HEK293 (cell line): ENCODE results near the gene GGN.

ENCODE experiments used
- GLI2 ChIP-seq: fragments of 450-650 bp; formaldehyde crosslinking; IDR thresholded peaks from 2 replicates; pipeline ENCODE4; 2017; ENCODE audit warnings: missing biosample characterization, missing genetic modification characterization, low read depth, borderline replicate concordance
- KLF1 ChIP-seq: fragments of 450-650 bp; formaldehyde crosslinking; IDR thresholded peaks from 2 replicates; pipeline ENCODE4 v1.5.1; 2016; ENCODE audit warnings: missing biosample characterization, missing genetic modification characterization
- KLF9 ChIP-seq: fragments of 450-650 bp; formaldehyde crosslinking; IDR thresholded peaks from 2 replicates; pipeline ENCODE4 v1.5.1; 2016; ENCODE audit warnings: missing biosample characterization, missing genetic modification characterization, low read depth
- MEIS1 ChIP-seq: sonication (generic); formaldehyde crosslinking; IDR thresholded peaks from 2 replicates; pipeline ENCODE4 v1.8.1; 2022; ENCODE audit warnings: missing genetic modification reagents, mild to moderate bottlenecking, borderline replicate concordance
- SCRT1 ChIP-seq: fragments of 450-650 bp; formaldehyde crosslinking; IDR thresholded peaks from 2 replicates; pipeline ENCODE4 v1.5.1; 2016; ENCODE audit warnings: missing biosample characterization, missing genetic modification characterization, borderline replicate concordance
- SCRT2 ChIP-seq: fragments of 450-650 bp; formaldehyde crosslinking; IDR thresholded peaks from 2 replicates; pipeline ENCODE4 v1.5.1; 2016; ENCODE audit warnings: missing biosample characterization, missing genetic modification characterization
- SP2 ChIP-seq: fragments of 450-650 bp; formaldehyde crosslinking; IDR thresholded peaks from 2 replicates; pipeline ENCODE4 v1.5.1; 2016; ENCODE audit warnings: missing biosample characterization, missing genetic modification characterization
- SP3 ChIP-seq: fragments of 450-650 bp; formaldehyde crosslinking; IDR thresholded peaks from 2 replicates; pipeline ENCODE4 v1.5.1; 2016; ENCODE audit warnings: missing biosample characterization, missing genetic modification characterization
- TCF7L2 ChIP-seq: IDR thresholded peaks from 2 replicates; pipeline ENCODE4 v1.6.1; 2011; ENCODE audit warnings: low read depth, mild to moderate bottlenecking, inconsistent platforms, low read length, moderate library complexity, borderline replicate concordance
- ZBTB20 ChIP-seq: fragments of 450-650 bp; formaldehyde crosslinking; IDR thresholded peaks from 2 replicates; pipeline ENCODE4 v1.5.1; 2016; ENCODE audit warnings: missing biosample characterization, missing genetic modification characterization
- ZIC2 ChIP-seq: fragments of 450-650 bp; formaldehyde crosslinking; IDR thresholded peaks from 2 replicates; pipeline ENCODE4 v1.5.1; 2016; ENCODE audit warnings: missing biosample characterization, missing genetic modification characterization
- ZNF121 ChIP-seq: fragments of 450-650 bp; formaldehyde crosslinking; IDR thresholded peaks from 2 replicates; pipeline ENCODE4 v1.5.1; 2016; ENCODE audit warnings: missing biosample characterization, missing genetic modification characterization
- ZNF19 ChIP-seq: fragments of 450-650 bp; formaldehyde crosslinking; IDR thresholded peaks from 2 replicates; pipeline ENCODE4; 2016; ENCODE audit warnings: missing biosample characterization, missing genetic modification characterization, low read depth
- ZNF202 ChIP-seq: fragments of 450-650 bp; formaldehyde crosslinking; IDR thresholded peaks from 2 replicates; pipeline ENCODE4 v1.5.1; 2016; ENCODE audit warnings: missing biosample characterization, missing genetic modification characterization, borderline replicate concordance
- ZNF311 ChIP-seq: fragments of 450-650 bp; formaldehyde crosslinking; IDR thresholded peaks from 2 replicates; pipeline ENCODE4 v1.5.1; 2017; ENCODE audit warnings: missing biosample characterization, missing genetic modification characterization, borderline replicate concordance
- ZNF48 ChIP-seq: fragments of 450-650 bp; formaldehyde crosslinking; IDR thresholded peaks from 2 replicates; pipeline ENCODE4 v1.5.1; 2016; ENCODE audit warnings: missing biosample characterization, missing genetic modification characterization
- ZNF585B ChIP-seq: fragments of 450-650 bp; formaldehyde crosslinking; IDR thresholded peaks from 2 replicates; pipeline ENCODE4 v1.5.1; 2016; ENCODE audit warnings: missing biosample characterization, missing genetic modification characterization
- ZNF610 ChIP-seq: fragments of 450-650 bp; formaldehyde crosslinking; IDR thresholded peaks from 2 replicates; pipeline ENCODE4 v1.5.1; 2016; ENCODE audit warnings: missing biosample characterization, missing genetic modification characterization, borderline replicate concordance
- ZNF747 ChIP-seq: fragments of 450-650 bp; formaldehyde crosslinking; IDR thresholded peaks from 2 replicates; pipeline ENCODE4 v1.5.1; 2016; ENCODE audit warnings: missing biosample characterization, missing genetic modification characterization
- TF ChIP-seq, protein P1 (sequence below): fragments of 450-650 bp; formaldehyde crosslinking; IDR thresholded peaks from 2 replicates; pipeline ENCODE4 v1.5.1; 2017; ENCODE audit warnings: missing biosample characterization, missing genetic modification characterization
- TF ChIP-seq, protein P2 (sequence below): fragments of 450-650 bp; formaldehyde crosslinking; optimal IDR thresholded peaks from 2 replicates; pipeline ENCODE3; 2016; ENCODE audit warnings: missing biosample characterization, mild to moderate bottlenecking, missing genetic modification characterization
- TF ChIP-seq, protein P3 (sequence below): fragments of 450-650 bp; formaldehyde crosslinking; IDR thresholded peaks from 2 replicates; pipeline ENCODE4 v1.5.1; 2016; ENCODE audit warnings: missing biosample characterization, missing genetic modification characterization
- TF ChIP-seq, protein P4 (sequence below): fragments of 450-650 bp; IDR thresholded peaks from 2 replicates; pipeline ENCODE4 v1.5.1; 2018; ENCODE audit warnings: missing biosample characterization, missing genetic modification characterization
- TF ChIP-seq, protein P5 (sequence below): fragments of 450-650 bp; formaldehyde crosslinking; IDR thresholded peaks from 2 replicates; pipeline ENCODE4 v1.5.1; 2016; ENCODE audit warnings: missing biosample characterization, missing genetic modification characterization, low read depth

The GGN gene

DNA sequence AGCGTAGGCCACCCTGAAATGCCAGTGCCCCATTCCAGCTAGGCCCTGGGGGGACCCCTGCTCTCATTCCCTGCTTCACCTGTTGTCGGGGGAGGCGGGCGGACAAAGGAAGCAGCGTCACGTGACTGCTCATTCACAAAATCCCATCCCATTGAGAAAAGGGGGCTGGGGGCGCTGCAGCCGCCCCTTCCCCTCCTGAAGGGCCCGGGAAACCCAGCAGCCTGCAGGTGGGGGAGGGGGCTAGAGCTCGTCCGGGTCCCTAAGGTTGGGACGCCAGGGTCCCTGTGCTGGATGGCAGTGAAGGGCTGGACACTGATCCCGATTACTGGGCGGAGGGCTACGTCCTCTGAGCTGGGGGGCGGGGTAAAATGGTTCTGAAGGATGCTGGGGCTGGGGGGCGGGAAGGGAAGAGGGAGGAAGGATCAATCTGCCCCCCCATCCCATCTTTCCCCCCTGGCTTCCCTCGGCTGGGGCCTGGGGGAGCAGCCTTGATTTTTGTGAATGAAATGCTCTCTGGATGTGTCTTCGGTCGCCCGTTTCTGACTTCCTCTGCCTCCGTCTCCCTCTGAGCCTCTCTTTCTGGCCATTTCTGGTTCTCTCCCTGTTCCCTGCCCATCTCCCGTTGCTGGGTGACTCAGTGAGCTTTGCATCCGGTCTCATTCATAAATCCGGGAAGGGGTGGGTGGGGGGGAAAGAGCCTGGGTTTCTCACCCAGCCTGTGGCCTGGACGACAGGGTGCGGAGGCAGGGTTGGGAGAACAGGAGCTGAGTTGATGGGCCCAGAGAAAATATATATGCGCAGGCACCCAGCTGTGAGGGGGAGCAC is 1.5 kb upstream of the GGN start (continued):
- TF ChIP-seq KLF1 (tag by site-specific recombination) (no peak), ZNF311 (no peak), ZNF585B (tag by site-specific recombination) (no peak), SP3 (tag by site-specific recombination) (peak; percentile 42; the same call in 1 of the 2 replicates), ZNF121 (tag by site-specific recombination) (no peak; the same call in 1 of the 2 replicates), ZNF747 (tag by site-specific recombination) (no peak), ZNF48 (tag by site-specific recombination) (no peak), ZNF202 (tag by site-specific recombination) (no peak), KLF9 (tag by site-specific recombination) (peak; percentile 16; the same call in 1 of the 2 replicates), SCRT2 (tag by site-specific recombination) (peak; percentile 97), TCF7L2 (no peak), GLI2 (tag by site-specific recombination) (no peak), ZNF610 (tag by site-specific recombination) (0 out of 2 replicates have a peak, but pooled peaks have one; percentile 43), ZNF19 (no peak), ZBTB20 (tag by site-specific recombination) (peak; percentile 70), ZIC2 (tag by site-specific recombination) (no peak), MEIS1 (CRISPR knock-in tag) (no peak), SP2 (tag by site-specific recombination) (peak; percentile 21; the same call in 1 of the 2 replicates), SCRT1 (tag by site-specific recombination) (peak; percentile 88)
- TF ChIP-seq, protein P1, sequence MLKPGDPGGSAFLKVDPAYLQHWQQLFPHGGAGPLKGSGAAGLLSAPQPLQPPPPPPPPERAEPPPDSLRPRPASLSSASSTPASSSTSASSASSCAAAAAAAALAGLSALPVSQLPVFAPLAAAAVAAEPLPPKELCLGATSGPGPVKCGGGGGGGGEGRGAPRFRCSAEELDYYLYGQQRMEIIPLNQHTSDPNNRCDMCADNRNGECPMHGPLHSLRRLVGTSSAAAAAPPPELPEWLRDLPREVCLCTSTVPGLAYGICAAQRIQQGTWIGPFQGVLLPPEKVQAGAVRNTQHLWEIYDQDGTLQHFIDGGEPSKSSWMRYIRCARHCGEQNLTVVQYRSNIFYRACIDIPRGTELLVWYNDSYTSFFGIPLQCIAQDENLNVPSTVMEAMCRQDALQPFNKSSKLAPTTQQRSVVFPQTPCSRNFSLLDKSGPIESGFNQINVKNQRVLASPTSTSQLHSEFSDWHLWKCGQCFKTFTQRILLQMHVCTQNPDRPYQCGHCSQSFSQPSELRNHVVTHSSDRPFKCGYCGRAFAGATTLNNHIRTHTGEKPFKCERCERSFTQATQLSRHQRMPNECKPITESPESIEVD: no peak
- TF ChIP-seq, protein P2, sequence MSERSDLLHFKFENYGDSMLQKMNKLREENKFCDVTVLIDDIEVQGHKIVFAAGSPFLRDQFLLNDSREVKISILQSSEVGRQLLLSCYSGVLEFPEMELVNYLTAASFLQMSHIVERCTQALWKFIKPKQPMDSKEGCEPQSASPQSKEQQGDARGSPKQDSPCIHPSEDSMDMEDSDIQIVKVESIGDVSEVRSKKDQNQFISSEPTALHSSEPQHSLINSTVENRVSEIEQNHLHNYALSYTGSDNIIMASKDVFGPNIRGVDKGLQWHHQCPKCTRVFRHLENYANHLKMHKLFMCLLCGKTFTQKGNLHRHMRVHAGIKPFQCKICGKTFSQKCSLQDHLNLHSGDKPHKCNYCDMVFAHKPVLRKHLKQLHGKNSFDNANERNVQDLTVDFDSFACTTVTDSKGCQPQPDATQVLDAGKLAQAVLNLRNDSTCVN: no peak
- TF ChIP-seq, protein P3, sequence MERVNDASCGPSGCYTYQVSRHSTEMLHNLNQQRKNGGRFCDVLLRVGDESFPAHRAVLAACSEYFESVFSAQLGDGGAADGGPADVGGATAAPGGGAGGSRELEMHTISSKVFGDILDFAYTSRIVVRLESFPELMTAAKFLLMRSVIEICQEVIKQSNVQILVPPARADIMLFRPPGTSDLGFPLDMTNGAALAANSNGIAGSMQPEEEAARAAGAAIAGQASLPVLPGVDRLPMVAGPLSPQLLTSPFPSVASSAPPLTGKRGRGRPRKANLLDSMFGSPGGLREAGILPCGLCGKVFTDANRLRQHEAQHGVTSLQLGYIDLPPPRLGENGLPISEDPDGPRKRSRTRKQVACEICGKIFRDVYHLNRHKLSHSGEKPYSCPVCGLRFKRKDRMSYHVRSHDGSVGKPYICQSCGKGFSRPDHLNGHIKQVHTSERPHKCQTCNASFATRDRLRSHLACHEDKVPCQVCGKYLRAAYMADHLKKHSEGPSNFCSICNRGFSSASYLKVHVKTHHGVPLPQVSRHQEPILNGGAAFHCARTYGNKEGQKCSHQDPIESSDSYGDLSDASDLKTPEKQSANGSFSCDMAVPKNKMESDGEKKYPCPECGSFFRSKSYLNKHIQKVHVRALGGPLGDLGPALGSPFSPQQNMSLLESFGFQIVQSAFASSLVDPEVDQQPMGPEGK (tag by site-specific recombination): peak; percentile 70; the same call in 1 of the 2 replicates
- TF ChIP-seq, protein P4, sequence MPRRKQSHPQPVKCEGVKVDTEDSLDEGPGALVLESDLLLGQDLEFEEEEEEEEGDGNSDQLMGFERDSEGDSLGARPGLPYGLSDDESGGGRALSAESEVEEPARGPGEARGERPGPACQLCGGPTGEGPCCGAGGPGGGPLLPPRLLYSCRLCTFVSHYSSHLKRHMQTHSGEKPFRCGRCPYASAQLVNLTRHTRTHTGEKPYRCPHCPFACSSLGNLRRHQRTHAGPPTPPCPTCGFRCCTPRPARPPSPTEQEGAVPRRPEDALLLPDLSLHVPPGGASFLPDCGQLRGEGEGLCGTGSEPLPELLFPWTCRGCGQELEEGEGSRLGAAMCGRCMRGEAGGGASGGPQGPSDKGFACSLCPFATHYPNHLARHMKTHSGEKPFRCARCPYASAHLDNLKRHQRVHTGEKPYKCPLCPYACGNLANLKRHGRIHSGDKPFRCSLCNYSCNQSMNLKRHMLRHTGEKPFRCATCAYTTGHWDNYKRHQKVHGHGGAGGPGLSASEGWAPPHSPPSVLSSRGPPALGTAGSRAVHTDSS (tag by site-specific recombination): no peak
- TF ChIP-seq, protein P5, sequence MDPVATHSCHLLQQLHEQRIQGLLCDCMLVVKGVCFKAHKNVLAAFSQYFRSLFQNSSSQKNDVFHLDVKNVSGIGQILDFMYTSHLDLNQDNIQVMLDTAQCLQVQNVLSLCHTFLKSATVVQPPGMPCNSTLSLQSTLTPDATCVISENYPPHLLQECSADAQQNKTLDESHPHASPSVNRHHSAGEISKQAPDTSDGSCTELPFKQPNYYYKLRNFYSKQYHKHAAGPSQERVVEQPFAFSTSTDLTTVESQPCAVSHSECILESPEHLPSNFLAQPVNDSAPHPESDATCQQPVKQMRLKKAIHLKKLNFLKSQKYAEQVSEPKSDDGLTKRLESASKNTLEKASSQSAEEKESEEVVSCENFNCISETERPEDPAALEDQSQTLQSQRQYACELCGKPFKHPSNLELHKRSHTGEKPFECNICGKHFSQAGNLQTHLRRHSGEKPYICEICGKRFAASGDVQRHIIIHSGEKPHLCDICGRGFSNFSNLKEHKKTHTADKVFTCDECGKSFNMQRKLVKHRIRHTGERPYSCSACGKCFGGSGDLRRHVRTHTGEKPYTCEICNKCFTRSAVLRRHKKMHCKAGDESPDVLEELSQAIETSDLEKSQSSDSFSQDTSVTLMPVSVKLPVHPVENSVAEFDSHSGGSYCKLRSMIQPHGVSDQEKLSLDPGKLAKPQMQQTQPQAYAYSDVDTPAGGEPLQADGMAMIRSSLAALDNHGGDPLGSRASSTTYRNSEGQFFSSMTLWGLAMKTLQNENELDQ (tag by site-specific recombination): no peak
